Muscle of leg (tissue), 11 donors: ENCODE results near the gene ARHGAP9. TPM values are rescaled to one million over a fixed set of nuclear protein-coding genes. Genes with fewer than 3 reads are reported as not detected.
A peak's percentile ranks its signal among the peaks of the same experiment; 100 is the strongest.

Experiments
- DNase-seq: peaks from one replicate; pipeline ENCODE4 v3.0.0; 2013
- H3K27ac ChIP-seq: one replicate; pipeline ENCODE4 v1.5.1; 2013; ENCODE audit warnings: mild to moderate bottlenecking, low read length, control low read depth
- H3K27me3 ChIP-seq: one replicate; pipeline ENCODE4 v1.6.1; 2013; ENCODE audit warnings: low read length; ENCODE audit not compliant: control insufficient read depth, insufficient read depth
- H3K36me3 ChIP-seq: one replicate; pipeline ENCODE4 v1.6.1; 2013; ENCODE audit warnings: low read length; ENCODE audit not compliant: control insufficient read depth, insufficient read depth
- H3K4me1 ChIP-seq: one replicate; pipeline ENCODE4 v1.6.1; 2013; ENCODE audit warnings: low read length; ENCODE audit not compliant: control insufficient read depth, insufficient read depth
- H3K4me3 ChIP-seq: one replicate; pipeline ENCODE4 v1.5.1; 2013; ENCODE audit warnings: low read length, control low read depth
- H3K9me3 ChIP-seq: replicated peaks from 2 replicates; pipeline ENCODE4 v1.6.1; 2013; ENCODE audit warnings: low read depth, low read length; ENCODE audit not compliant: control insufficient read depth
- WGBS: methylation state at CpG from one replicate; pipeline ENCODE4 v1.1.5; 2013; ENCODE audit warnings: missing lambda C conversion rate; ENCODE audit not compliant: insufficient coverage; 5-methylcytosine and 5-hydroxymethylcytosine counted together
- polyA plus RNA-seq, 8 donors: library from polyadenylated mRNA; unstranded; fragments of 120-200 nt; gene quantifications; one replicate each; pipeline versions ENCODE4 v1.2.1 to v1.2.3, GENCODE V29; 2013; ENCODE audit warnings: inconsistent platforms in 1 of 8, low replicate concordance in 1 of 8; ENCODE audit not compliant: insufficient read length in 8 of 8, insufficient read depth in 1 of 8
- total RNA-seq: library from RNA; stranded (reverse); fragments of 120-200 nt; gene quantifications from one replicate; pipeline ENCODE4 v1.2.4, GENCODE V29; 2013

The ARHGAP9 gene
- total and polyA plus RNA-seq, 9 donors = 3.6 to 6.9 (median 5.3) TPM

GRCh38 chr12:57464569-57464968, 15.1 kb downstream of the ARHGAP9 start:
- H3K27me3 ChIP-seq = peaks cover 24% of the 10 kb centered on the region
- H3K4me3 ChIP-seq = no peak overlapping the region
- WGBS = 92% methylated on average over 12 of the region's 12 CpGs

GRCh38 chr12:57462912-57463253, 16.8 kb downstream of the ARHGAP9 start:
- Histone ChIP-seq H3K27me3 (peaks cover 22% of the 10 kb centered on the region), H3K36me3 (peaks cover 15% of the 10 kb centered on the region), H3K9me3 (no peaks in the 10 kb centered on the region), H3K4me1 (peaks cover 39% of the 10 kb centered on the region), H3K4me3 (no peak overlapping the region), H3K27ac (no peak overlapping the region)
- no peak for DNase-seq
- 63% methylated on average over 2 of the region's 5 CpGs for WGBS

More at GRCh38 chr12:57464569-57464968, 15.1 kb downstream of the ARHGAP9 start:
- no peaks in the 10 kb centered on the region for H3K9me3 ChIP-seq
- DNase-seq = no peak
- H3K4me1 ChIP-seq = peaks cover 33% of the 10 kb centered on the region
- no peak overlapping the region for H3K27ac ChIP-seq
- H3K36me3 ChIP-seq = peaks cover 23% of the 10 kb centered on the region

GRCh38 chr12:57462251-57462911, 17.3 kb downstream of the ARHGAP9 start:
- Histone ChIP-seq H3K27me3 (peaks cover 22% of the 10 kb centered on the region), H3K4me3 (peak overlapping the region; percentile 62), H3K9me3 (no peaks in the 10 kb centered on the region), H3K4me1 (peaks cover 39% of the 10 kb centered on the region), H3K36me3 (peaks cover 10% of the 10 kb centered on the region), H3K27ac (peak overlapping the region; percentile 91)
- 0% methylated on average over 19 of the region's 28 CpGs for WGBS
- DNase-seq = peak; percentile 95

- WGBS = no CpG with 5 or more reads among the region's 9 CpGs
Measured at GRCh38 chr12:57461917-57462250, 17.8 kb downstream of the ARHGAP9 start.

GRCh38 chr12:57461276-57461916, 18.3 kb downstream of the ARHGAP9 start:
- Histone ChIP-seq H3K4me3 (peak overlapping the region; percentile 62), H3K36me3 (peaks cover 10% of the 10 kb centered on the region), H3K27ac (peak overlapping the region; percentile 91), H3K9me3 (no peaks in the 10 kb centered on the region), H3K4me1 (peaks cover 44% of the 10 kb centered on the region), H3K27me3 (peaks cover 22% of the 10 kb centered on the region)
- peak; percentile 88 for DNase-seq
- 0% methylated on average over 14 of the region's 32 CpGs for WGBS

More at GRCh38 chr12:57461917-57462250, 17.8 kb downstream of the ARHGAP9 start:
- peak overlapping the region; percentile 91 for H3K27ac ChIP-seq
- H3K27me3 ChIP-seq = peaks cover 22% of the 10 kb centered on the region
- no peak for DNase-seq
- peaks cover 39% of the 10 kb centered on the region for H3K4me1 ChIP-seq
- H3K4me3 ChIP-seq = peak overlapping the region; percentile 62
- peaks cover 10% of the 10 kb centered on the region for H3K36me3 ChIP-seq
- H3K9me3 ChIP-seq = no peaks in the 10 kb centered on the region

GRCh38 chr12:57460841-57461275, 18.8 kb downstream of the ARHGAP9 start:
- peak overlapping the region; percentile 62 for H3K4me3 ChIP-seq
- H3K9me3 ChIP-seq = no peaks in the 10 kb centered on the region
- DNase-seq = peak; percentile 44
- H3K4me1 ChIP-seq = peaks cover 49% of the 10 kb centered on the region
- WGBS = 0% methylated on average over 12 of the region's 19 CpGs
- H3K36me3 ChIP-seq = peaks cover 8% of the 10 kb centered on the region
- H3K27ac ChIP-seq = peak overlapping the region; percentile 64
- H3K27me3 ChIP-seq = peaks cover 22% of the 10 kb centered on the region

GRCh38 chr12:57460468-57460784, 19.2 kb downstream of the ARHGAP9 start:
- peak; percentile 28 for DNase-seq
- peak overlapping the region; percentile 62 for H3K4me3 ChIP-seq
- H3K9me3 ChIP-seq = no peaks in the 10 kb centered on the region
- H3K27ac ChIP-seq = peak overlapping the region; percentile 64
- H3K27me3 ChIP-seq = peaks cover 22% of the 10 kb centered on the region
- WGBS = 0% methylated on average over 6 of the region's 6 CpGs
- peaks cover 6% of the 10 kb centered on the region for H3K36me3 ChIP-seq
- H3K4me1 ChIP-seq = peaks cover 53% of the 10 kb centered on the region

- Histone ChIP-seq H3K27ac (peak within 1 kb of the TSS; percentile 89), H3K4me1 (peaks cover 59% of the 10 kb centered on the region), H3K4me3 (peak within 1 kb of the TSS; percentile 62), H3K27me3 (peaks cover 20% of the 10 kb centered on the region), H3K36me3 (peaks cover 2% of the 10 kb centered on the region), H3K9me3 (no peaks in the 10 kb centered on the region)
- 0% methylated on average over 5 of the region's 36 CpGs for WGBS
- peak; percentile 51 for DNase-seq
Measured at GRCh38 chr12:57459750-57460467, 19.8 kb downstream of the ARHGAP9 start, which contains the start of gene GLI1. Gene GLI1 (plus strand): TSS chr12:57459785. CDS start chr12:57463692, 3,907 bp downstream.

GRCh38 chr12:57459055-57459749, 20.5 kb downstream of the ARHGAP9 start:
- Histone ChIP-seq H3K4me1 (peaks cover 65% of the 10 kb centered on the region), H3K4me3 (peak overlapping the region; percentile 62), H3K36me3 (peaks cover 2% of the 10 kb centered on the region), H3K9me3 (no peaks in the 10 kb centered on the region), H3K27ac (peak overlapping the region; percentile 89), H3K27me3 (peaks cover 20% of the 10 kb centered on the region)
- WGBS = 0% methylated on average over 14 of the region's 24 CpGs
- DNase-seq = peak; percentile 98

- peak overlapping the region; percentile 89 for H3K27ac ChIP-seq
- H3K36me3 ChIP-seq = peaks cover 2% of the 10 kb centered on the region
- no peaks in the 10 kb centered on the region for H3K9me3 ChIP-seq
- H3K4me3 ChIP-seq = peak overlapping the region; percentile 62
- 0% methylated on average over 2 of the region's 3 CpGs for WGBS
- H3K27me3 ChIP-seq = peaks cover 20% of the 10 kb centered on the region
- no peak for DNase-seq
- peaks cover 61% of the 10 kb centered on the region for H3K4me1 ChIP-seq
Measured at GRCh38 chr12:57458665-57459054, 21.0 kb downstream of the ARHGAP9 start.
